SH-SY5Y (cell line): ENCODE results near the gene CTNNB1.

ENCODE experiments used
- GATA2 ChIP-seq: IDR thresholded peaks from 2 replicates; pipeline ENCODE4 v1.6.1; 2011; ENCODE audit warnings: mild to moderate bottlenecking, low read depth, low read length
- GATA3 ChIP-seq: IDR thresholded peaks from 2 replicates; pipeline ENCODE4 v1.6.1; 2011; ENCODE audit warnings: low read depth, mild to moderate bottlenecking, low read length, moderate library complexity

DNA sequence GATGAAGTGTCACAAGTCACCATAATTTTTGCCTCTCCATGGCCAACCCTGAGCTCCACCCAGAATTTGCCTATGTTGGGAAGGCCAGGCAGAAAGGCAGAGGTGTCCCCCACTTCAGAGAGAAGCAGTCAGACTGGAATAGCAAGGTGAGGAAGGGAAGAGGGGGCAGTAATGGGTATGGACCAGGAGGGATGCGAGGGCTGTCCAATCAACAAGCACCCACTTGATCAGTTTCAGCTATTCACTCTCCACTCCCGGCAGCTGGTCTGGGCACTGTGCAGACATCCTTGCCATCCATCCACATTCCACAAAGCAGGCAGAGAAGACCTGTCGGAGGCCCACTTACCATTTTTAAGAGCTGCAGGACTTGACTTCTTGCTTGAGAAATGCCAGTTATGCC lies 43.5 kb upstream of the CTNNB1 start:
- TF ChIP-seq GATA2 (no peak), GATA3 (no peak)
